Cardiac muscle cell (in vitro differentiated cells and primary cell): Measurements from ENCODE around the gene TRIAP1. TPM values are rescaled to one million over a fixed set of nuclear protein-coding genes. Genes with fewer than 3 reads are reported as not detected.

Experiments used
- DNase-seq, 2 donors: peaks; one replicate each; pipeline versions ENCODE4 v3.0.0 to v3.0.0-alpha.2; 2010 to 2017; ENCODE audit warnings: low read depth in 1 of 2, low spot score in 1 of 2
- H3K27ac ChIP-seq: fragments of 200-600 bp; sonication (generic); 2 replicates; pipeline ENCODE4 v1.5.1; 2016
- H3K27me3 ChIP-seq: fragments of 200-600 bp; sonication (generic); 2 replicates; pipeline ENCODE4 v1.6.0; 2016; ENCODE audit warnings: control low read depth
- H3K36me3 ChIP-seq: fragments of 200-600 bp; sonication (generic); 2 replicates; pipeline ENCODE4 v1.5.1; 2016; ENCODE audit warnings: control low read depth
- H3K4me1 ChIP-seq: fragments of 200-600 bp; sonication (generic); 2 replicates; pipeline ENCODE4 v1.8.1; 2017; ENCODE audit warnings: low read depth, mild to moderate bottlenecking, mixed run types
- H3K4me3 ChIP-seq: fragments of 200-600 bp; sonication (generic); 2 replicates; pipeline ENCODE4 v1.5.1; 2016; ENCODE audit warnings: mild to moderate bottlenecking
- H3K9me3 ChIP-seq: fragments of 200-600 bp; sonication (generic); 2 replicates; pipeline ENCODE4 v1.5.1; 2017; ENCODE audit warnings: low read depth, mild to moderate bottlenecking, control low read depth
- polyA plus RNA-seq: library from polyadenylated mRNA; unstranded; fragments of >200 nt; fragmentation: Nextera tagmentation; extraction: Ambion mirVana; gene quantifications from 2 replicates; pipeline ENCODE4 v1.2.1, GENCODE V29; 2016
- total RNA-seq: library from RNA; depleted of rRNA; stranded (reverse); fragments of >200 nt; gene quantifications from 2 replicates; pipeline ENCODE4 v1.2.3, GENCODE V29; 2016
- TF ChIP-seq, protein P1 (sequence below): IDR thresholded peaks from 2 replicates; pipeline ENCODE4 v1.5.1; 2012; ENCODE audit warnings: low read depth, mild to moderate bottlenecking, low read length

The TRIAP1 gene
- total and polyA plus RNA-seq, 2 experiments from 2014 or later: 11.9 to 58.8 TPM

DNA sequence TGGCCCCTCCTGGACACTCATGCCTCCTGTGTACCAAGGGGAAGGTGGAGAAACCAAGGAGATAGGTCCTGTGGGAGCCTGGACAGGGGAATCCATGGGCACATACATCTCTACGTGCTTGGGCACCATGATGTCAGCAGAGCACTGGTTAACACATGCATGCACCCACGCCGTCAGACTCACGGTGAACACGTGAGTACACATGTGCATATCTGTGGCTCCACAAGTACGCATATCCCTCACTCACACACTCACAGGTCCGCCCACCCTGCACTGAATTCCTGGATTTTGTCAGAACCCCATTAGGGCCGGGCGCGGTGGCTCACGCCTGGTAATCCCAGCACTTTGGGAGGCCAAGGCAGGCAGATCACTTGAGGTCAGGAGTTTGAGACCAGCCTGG, 37.4 kb downstream of the TRIAP1 start:
- H3K27ac ChIP-seq: no peak overlapping the region
- H3K4me3 ChIP-seq: no peak overlapping the region
- no peak for DNase-seq
- TF ChIP-seq, protein P1, sequence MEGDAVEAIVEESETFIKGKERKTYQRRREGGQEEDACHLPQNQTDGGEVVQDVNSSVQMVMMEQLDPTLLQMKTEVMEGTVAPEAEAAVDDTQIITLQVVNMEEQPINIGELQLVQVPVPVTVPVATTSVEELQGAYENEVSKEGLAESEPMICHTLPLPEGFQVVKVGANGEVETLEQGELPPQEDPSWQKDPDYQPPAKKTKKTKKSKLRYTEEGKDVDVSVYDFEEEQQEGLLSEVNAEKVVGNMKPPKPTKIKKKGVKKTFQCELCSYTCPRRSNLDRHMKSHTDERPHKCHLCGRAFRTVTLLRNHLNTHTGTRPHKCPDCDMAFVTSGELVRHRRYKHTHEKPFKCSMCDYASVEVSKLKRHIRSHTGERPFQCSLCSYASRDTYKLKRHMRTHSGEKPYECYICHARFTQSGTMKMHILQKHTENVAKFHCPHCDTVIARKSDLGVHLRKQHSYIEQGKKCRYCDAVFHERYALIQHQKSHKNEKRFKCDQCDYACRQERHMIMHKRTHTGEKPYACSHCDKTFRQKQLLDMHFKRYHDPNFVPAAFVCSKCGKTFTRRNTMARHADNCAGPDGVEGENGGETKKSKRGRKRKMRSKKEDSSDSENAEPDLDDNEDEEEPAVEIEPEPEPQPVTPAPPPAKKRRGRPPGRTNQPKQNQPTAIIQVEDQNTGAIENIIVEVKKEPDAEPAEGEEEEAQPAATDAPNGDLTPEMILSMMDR: no peak
- no peaks in the 10 kb centered on the region for H3K27me3 ChIP-seq
- H3K9me3 ChIP-seq: no peaks in the 10 kb centered on the region
- H3K36me3 ChIP-seq: no peaks in the 10 kb centered on the region
- H3K4me1 ChIP-seq: peaks cover 9% of the 10 kb centered on the region

DNA sequence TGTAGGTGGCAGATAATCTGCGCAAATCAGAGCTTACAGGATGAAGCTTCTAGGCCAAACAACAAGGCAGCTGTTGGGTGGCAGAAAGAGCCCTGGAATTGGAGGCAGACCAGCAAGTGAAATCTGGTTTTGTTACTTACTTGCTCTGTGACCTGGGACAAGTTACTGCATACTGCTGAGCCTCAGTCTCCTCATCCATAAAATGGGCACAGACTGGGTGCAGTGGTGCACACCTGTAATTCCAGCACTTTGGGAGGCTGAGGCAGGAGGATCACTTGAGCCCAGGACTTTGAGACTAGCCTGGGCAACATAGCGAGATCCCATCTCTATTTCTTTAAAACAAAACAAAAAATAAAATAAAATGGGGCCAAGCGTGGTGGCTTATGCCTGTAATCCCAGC, 39.6 kb downstream of the TRIAP1 start:
- peak overlapping the region; percentile 46 for H3K27ac ChIP-seq
- TF ChIP-seq, protein P1: no peak
- H3K36me3 ChIP-seq: no peaks in the 10 kb centered on the region
- no peak overlapping the region for H3K4me3 ChIP-seq
- peaks cover 9% of the 10 kb centered on the region for H3K4me1 ChIP-seq
- no peak for DNase-seq
- no peaks in the 10 kb centered on the region for H3K27me3 ChIP-seq
- H3K9me3 ChIP-seq: no peaks in the 10 kb centered on the region

DNA sequence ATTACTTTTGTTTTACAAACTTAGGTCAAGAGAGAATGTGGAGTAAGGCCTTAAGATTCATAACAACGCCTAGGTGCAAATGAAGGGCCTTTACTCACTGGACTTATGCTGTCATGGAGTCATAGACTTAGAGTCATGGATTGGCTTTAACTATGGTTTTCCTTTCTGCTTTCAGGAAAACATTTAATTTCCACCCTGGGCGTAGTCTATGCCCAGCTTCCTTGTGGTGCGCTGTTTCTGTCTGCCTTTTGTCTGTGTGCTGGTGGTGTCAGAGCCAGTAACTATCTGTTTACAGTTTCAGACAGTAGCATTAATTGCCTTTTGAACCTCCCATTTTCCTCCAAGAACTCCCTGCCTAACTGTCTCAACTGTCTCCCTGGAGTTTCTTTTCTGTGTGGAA, 40.1 kb downstream of the TRIAP1 start:
- no peak for DNase-seq
- Histone ChIP-seq H3K27me3 (no peaks in the 10 kb centered on the region), H3K4me1 (peaks cover 10% of the 10 kb centered on the region), H3K4me3 (no peak overlapping the region), H3K27ac (peak overlapping the region; percentile 46), H3K36me3 (no peaks in the 10 kb centered on the region), H3K9me3 (no peaks in the 10 kb centered on the region)
- TF ChIP-seq, protein P1: no peak

DNA sequence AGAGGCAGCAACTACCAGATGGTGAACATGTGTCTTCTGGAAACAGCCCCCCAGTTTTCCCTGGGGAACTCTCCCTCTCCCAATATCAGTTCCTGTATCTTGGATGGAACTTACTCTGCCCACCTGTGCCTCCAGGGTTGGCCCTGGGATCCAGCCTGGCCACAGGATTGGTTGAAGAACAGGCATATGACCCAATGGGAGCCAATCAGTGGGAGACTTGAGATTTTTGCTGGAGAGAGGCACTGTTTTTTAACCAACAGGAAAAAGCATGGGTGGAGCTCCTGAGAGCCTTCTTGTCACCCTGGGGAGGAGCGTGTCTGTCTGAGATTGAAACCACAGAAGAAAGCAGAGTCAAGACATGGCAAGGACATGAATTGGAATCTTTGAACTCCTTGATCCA, 41.9 kb downstream of the TRIAP1 start:
- H3K36me3 ChIP-seq: no peaks in the 10 kb centered on the region
- H3K9me3 ChIP-seq: no peaks in the 10 kb centered on the region
- H3K27me3 ChIP-seq: no peaks in the 10 kb centered on the region
- H3K27ac ChIP-seq: peak overlapping the region; percentile 4
- TF ChIP-seq, protein P1: no peak
- peaks cover 10% of the 10 kb centered on the region for H3K4me1 ChIP-seq
- no peak for DNase-seq
- no peak overlapping the region for H3K4me3 ChIP-seq

DNA sequence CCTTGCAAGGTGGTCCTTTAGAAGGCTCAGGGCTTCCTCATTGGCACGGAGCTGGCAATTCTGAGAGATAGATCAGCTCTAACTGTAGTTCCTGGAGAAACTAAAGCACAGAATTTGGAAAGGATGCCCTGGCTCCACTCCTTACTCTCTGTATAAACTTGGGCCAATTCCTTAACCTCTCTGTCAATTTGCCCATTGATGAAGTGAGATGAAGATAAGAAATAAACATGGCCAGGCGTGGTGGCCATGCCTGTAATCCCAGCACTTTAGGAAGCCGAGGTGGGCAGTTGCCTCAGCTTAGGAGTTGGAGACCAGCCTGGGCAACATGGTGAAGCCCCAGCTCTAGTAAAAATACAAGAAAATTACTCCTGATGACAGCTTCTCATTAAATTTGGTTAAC, 42.3 kb downstream of the TRIAP1 start:
- H3K4me1 ChIP-seq: peaks cover 10% of the 10 kb centered on the region
- peak overlapping the region; percentile 4 for H3K27ac ChIP-seq
- DNase-seq: no peak
- TF ChIP-seq, protein P1: no peak
- H3K4me3 ChIP-seq: no peak overlapping the region
- no peaks in the 10 kb centered on the region for H3K36me3 ChIP-seq
- H3K27me3 ChIP-seq: no peaks in the 10 kb centered on the region
- H3K9me3 ChIP-seq: no peaks in the 10 kb centered on the region

DNA sequence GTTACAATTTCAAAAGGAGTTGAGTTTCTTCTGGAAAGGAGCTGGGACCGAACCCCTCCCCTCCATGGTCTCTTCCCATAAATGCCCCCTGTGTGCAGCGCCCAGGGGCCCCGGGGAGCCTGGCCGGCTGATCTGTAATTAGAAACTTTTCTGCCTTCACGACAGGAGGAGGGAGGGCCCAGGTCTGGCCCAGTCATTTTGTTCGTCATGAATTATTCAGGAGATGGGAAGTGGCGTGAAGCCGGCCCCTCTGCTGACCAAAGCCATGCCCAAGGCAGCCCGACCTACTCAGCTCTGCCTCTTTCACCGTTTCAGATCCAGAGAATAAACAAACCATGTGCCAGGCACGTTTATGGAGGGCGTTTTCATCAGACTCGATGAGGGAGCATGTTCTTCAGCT, 44.0 kb downstream of the TRIAP1 start:
- TF ChIP-seq, protein P1: no peak
- Histone ChIP-seq H3K4me3 (no peak overlapping the region), H3K4me1 (peaks cover 10% of the 10 kb centered on the region), H3K27ac (peak overlapping the region; percentile 91), H3K9me3 (no peaks in the 10 kb centered on the region), H3K27me3 (no peaks in the 10 kb centered on the region), H3K36me3 (no peaks in the 10 kb centered on the region)
- DNase-seq: peak in 1 of 2 donors; percentile 87
